Fibroblast of mammary gland (primary cell): ENCODE measurements around the gene FAM124A.

ENCODE experiments used
- DNase-seq: peaks from one replicate; pipeline ENCODE4 v3.0.0-alpha.2; 2010; ENCODE audit warnings: low read depth
- H3K4me3 ChIP-seq: 2 replicates; pipeline ENCODE4 v1.5.1; 2011; ENCODE audit warnings: low read depth, mild to moderate bottlenecking, low read length, moderate library complexity; ENCODE audit not compliant: control insufficient read depth
- TF ChIP-seq, protein P1 (sequence below): conservative IDR thresholded peaks from 2 replicates; pipeline ENCODE4 v1.5.1; 2011; ENCODE audit warnings: low read depth, low read length, inconsistent platforms; ENCODE audit not compliant: control insufficient read depth, insufficient read depth

The FAM124A gene

DNA sequence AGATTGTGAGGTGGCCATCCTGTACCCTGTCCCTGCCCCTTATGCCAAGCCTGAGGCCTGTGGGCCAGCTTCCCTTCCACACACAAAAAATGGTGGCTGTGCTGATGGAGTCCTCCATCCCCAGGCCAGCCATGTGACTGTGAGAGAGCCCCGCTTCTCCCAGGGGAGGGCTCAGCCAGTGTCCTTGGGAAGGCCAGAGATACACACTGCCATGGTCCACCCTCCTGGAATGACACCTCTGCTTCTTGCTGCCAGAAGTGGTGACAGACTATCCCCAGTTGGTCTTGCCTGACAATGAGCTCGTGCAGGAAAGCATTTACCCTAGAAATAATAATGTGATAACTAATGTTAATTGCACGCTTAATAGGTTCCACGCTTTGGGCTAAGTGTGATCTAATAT, 38.0 kb downstream of the FAM124A start:
- DNase-seq: no peak
- no peak overlapping the region for H3K4me3 ChIP-seq
- TF ChIP-seq, protein P1, sequence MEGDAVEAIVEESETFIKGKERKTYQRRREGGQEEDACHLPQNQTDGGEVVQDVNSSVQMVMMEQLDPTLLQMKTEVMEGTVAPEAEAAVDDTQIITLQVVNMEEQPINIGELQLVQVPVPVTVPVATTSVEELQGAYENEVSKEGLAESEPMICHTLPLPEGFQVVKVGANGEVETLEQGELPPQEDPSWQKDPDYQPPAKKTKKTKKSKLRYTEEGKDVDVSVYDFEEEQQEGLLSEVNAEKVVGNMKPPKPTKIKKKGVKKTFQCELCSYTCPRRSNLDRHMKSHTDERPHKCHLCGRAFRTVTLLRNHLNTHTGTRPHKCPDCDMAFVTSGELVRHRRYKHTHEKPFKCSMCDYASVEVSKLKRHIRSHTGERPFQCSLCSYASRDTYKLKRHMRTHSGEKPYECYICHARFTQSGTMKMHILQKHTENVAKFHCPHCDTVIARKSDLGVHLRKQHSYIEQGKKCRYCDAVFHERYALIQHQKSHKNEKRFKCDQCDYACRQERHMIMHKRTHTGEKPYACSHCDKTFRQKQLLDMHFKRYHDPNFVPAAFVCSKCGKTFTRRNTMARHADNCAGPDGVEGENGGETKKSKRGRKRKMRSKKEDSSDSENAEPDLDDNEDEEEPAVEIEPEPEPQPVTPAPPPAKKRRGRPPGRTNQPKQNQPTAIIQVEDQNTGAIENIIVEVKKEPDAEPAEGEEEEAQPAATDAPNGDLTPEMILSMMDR: no peak

DNA sequence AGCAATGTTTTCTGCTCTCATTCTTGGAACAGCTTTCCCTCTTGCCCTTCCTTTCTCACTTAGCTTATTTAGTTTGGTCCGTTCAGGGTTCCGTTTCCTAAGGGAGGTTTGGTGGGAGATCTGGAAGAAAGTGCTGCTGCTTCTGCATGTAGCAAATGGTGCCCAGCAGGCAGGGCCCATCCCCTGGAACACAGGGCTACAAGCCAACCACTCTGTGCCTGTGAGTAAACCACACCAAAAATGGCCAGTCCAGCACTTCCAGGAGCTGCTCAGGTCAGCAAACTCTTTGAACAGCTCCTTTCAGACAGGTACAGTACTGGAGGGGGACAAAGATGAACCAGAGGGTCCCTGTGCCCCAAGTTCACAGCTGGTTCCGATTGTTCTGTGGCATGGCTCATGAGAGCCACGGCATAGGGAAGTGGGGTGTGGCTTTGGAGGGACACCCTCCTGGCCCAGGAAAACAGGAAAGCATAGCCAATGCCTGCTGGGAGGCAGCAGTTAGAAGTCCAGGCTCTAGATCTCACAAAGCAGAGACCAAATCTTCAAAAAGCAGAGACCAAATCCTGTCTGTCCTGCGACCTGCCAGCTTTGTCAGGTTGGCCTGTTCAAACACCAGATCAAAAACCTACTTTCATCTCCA, 39.5 kb downstream of the FAM124A start:
- DNase-seq: no peak
- TF ChIP-seq, protein P1: no peak
- no peak overlapping the region for H3K4me3 ChIP-seq

DNA sequence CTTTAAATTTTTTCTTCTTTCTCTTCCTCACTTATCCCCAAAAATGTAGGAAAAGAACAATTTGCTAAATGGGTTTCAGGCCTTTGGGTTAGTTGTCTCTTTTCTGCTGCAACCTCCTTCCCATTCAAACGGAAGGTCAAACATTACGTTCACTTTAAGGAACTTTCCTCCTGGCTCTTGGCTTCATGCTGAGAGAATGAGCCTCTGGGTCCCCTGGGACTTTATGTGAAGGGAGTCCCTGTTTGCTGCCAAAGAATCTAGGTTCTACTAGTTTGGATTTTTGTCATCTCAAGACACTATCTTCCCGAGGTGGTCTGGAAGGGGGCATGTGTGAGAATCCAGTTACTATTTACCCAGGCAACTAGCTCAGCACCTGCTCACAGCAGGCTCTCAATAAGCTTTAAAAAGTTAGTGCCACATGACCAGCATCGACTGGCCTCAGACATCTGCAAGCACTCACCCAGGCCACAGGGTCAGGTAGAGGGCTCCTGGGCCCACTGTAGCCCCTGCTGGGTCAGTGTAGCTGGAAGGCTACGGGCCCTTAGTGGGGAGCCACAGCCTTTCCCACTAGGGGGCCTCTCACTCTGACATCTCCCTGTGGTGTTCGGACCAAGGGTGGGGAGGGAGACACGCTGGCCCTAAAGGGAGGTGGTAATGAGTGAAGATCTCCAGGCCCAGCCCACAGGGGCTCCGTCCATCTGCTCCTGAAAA, 40.5 kb downstream of the FAM124A start:
- DNase-seq: no peak
- no peak overlapping the region for H3K4me3 ChIP-seq
- TF ChIP-seq, protein P1: peak; percentile 12

DNA sequence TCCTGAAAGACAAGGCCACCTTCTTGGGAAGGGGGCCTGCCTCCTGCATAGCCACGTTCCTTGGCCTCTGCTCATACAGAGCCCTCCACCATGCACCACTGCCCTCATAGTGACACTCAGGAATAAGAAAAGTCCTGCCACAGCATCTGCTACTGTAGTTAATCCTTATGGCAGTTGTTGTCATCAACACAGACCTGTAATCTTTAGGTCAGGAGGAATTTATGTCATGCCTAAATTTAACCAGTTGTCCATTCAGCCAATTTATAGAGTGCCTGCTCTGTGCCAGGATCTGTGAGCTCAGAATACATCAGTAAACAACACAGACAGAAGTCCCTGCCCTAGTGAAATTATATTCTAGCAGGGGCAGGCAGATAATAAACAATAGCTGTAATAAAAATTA, 44.4 kb downstream of the FAM124A start:
- no peak for DNase-seq
- TF ChIP-seq, protein P1: no peak

DNA sequence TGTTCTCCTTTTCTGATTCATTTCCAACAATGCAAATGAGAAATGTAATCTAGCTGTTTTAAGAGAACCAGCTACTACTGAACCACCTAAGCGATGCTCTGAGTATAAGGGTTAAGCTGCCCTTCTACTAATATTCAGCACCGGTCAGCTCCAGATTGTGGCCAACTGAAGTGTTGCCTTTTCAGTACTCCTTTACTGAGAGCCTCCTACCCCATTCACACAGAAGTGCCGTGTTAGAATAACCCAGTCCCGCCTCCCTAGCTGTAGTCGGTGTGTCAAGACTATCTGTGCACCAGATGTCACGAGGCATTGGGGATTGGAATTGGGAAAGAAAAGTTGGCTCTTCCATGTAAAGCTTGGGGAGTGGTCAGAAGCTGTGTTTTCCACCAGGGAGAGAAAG, 45.4 kb downstream of the FAM124A start:
- DNase-seq: peak; percentile 2
- TF ChIP-seq, protein P1: no peak
- no peak overlapping the region for H3K4me3 ChIP-seq

More for the DNA sequence above, 44.4 kb downstream of the FAM124A start:
- no peak overlapping the region for H3K4me3 ChIP-seq

DNA sequence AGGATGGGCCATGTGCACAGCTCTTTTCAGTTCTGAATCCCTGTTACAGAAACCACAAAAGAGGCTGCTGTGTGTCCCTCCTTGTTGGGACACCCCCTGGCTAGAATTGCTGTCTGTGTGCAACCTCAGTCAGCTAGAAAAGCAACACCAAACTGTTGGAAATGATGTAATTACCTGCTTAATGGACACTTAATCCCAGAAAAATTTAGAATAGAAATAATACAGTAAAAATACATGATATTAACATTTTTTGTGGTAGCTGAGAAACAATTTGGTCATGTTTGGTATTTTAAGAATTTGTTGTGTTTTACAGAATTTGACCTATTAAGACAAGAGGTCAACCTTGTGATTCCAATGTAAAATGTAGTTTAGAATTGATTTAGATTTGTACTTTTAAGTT, 46.8 kb downstream of the FAM124A start:
- DNase-seq: peak; percentile 36
- H3K4me3 ChIP-seq: no peak overlapping the region
- TF ChIP-seq, protein P1: no peak
